HG03060 (cell line): ENCODE measurements around the gene FBXW11.
A peak's percentile ranks its signal among the peaks of the same experiment; 100 is the strongest.
"Not testable (repeated sequence)": the region's sequence is repeated elsewhere in the genome, so short reads cannot be mapped to it uniquely, and the experiment has no call there.

Experiments used
- ATAC-seq: cut with Tn5 transposase; IDR thresholded peaks from one replicate; pipeline ENCODE4 v1.9.1; 2021; ENCODE audit warnings: low read depth, moderate number of reproducible peaks; ENCODE audit not compliant: unreplicated experiment

Gene FBXW11

DNA sequence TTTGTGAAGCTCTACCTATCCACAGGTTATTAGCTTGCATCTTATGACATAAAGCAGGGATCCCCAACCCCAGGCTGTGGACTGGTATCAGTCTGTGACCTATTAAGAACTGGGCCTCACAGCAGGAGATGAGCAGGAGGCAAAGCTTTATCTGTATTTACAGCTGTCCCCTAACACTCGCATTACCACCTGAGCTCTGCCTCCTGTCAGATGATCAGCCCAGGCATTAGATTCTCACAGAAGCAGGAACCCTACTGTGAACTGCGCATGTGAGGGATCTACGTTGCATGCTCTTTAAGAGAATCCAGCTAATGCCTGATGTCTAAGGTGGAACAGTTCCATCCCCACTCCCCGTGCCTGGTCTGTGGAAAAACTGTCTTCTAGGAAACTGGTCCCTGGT lies 19.7 kb downstream of the FBXW11 start:
- ATAC-seq = no peak

- no peak for ATAC-seq
Measured at GRCh38 chr5:171984748-171985419, 21.6 kb downstream of the FBXW11 start.

GRCh38 chr5:171981847-171982246 lies 24.6 kb downstream of the FBXW11 start:
- ATAC-seq = no peak

GRCh38 chr5:171980792-171981191 lies 25.6 kb downstream of the FBXW11 start:
- no peak for ATAC-seq

DNA sequence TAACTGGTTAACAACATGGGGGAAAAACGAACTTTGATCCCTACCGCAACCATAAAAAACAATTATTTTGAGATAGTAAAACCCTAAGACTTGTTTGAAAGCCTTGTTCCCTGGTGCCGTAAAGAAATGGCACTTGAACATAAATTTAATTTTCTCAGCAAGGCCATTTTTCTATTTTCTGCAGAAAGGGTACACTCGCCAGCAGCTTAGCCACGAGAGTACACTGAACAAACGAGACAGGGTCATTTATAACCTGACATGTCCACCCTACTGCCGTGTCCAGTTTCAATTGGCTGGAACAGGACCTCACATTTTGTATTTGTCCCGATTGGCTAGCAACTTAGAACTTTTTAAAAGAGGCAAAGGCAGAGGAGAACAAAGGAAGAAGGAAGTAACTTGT lies 26.8 kb downstream of the FBXW11 start:
- no peak for ATAC-seq

GRCh38 chr5:171978519-171978918 lies 27.9 kb downstream of the FBXW11 start:
- no peak for ATAC-seq

DNA sequence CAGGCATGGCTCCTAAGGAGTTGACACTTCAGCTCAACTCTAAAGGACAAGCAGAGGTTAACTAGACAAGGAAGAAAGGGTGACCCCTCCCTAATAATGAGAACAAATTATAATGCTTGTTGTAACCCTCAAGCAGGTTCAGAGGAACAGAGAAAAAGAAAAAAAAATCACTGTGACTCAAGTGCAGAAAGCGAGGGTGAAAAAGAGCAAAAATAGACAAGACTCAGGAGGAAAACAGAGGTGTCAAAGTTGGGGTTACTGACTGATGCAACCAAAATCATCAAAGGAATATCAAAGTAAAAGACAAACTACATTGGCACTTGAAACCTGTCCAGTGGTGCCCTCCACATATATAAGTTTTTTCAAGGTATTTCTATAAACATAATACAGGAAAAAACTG lies 28.4 kb downstream of the FBXW11 start:
- ATAC-seq = no peak

DNA sequence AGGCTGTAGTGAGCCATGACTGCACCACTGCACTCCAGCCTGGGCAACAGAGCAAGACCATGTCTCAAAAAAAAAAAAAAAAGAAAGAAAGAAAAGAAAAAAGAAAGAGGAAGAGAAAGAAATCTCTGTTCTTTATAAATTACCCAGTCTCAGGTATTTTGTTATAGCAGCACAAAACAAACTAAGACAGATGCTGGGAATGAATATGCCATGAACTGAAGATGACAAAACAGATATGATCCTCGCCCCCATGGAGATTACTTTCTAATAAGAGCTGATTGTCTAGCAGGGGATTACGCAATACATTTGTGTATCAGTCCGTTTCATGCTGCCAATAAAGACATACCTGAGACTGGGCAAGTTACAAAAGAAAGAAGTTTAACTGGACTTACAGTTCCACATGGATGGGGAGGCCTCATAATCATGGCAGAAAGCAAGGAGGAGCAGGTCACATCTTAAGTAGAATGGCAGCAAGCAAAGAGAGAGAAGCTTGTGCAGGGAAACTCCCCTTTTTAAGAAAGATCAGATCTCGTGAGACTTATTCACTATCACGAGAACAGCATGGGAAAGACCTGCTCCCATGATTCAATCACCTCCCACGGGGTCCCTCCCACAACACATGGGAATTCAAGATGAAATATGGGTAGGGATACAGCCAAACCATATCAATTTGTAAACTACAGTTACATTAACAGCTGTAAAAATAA lies 29.0 kb downstream of the FBXW11 start:
- not testable (repeated sequence) for ATAC-seq

DNA sequence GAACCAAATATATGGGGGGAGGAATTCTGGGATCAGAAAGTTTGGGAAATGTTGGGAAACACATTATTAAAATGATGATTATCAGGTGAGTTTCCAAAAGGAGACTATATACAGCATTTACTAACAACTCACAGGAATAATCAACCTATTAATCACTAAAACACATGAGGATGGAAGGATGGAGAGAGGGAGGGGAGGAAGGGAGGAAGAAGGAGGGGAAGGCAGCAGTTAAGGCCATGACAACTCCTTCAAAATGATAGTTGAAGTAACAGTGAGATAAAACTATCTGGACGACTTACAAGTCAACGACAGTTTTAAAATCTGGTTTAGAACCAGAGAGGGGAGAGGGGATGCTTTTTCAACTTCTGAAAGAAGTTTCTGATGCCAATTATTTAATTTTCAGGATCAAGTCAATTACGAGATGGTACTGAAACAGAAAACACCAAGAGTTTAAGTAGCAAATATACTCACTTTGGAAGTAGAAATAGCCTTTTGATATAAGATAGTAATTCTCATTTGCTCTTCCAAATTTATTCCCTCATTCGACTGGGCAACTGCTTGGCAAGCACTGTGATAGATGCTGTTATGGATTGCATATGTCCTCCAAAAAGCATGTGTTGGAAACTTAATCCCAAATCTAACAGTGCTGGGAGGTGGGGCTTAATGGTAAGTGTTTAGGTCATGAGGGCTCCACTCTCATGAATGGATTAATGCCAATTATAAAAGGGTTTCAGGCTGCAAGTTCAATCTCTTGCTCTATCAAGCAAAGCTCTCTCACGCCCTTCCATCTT lies 30.4 kb downstream of the FBXW11 start:
- no peak for ATAC-seq

GRCh38 chr5:171975262-171975876 lies 31.1 kb downstream of the FBXW11 start:
- no peak for ATAC-seq

GRCh38 chr5:171970826-171971225 lies 35.6 kb downstream of the FBXW11 start:
- no peak for ATAC-seq

GRCh38 chr5:171969288-171969880 lies 37.1 kb downstream of the FBXW11 start:
- ATAC-seq = no peak

- ATAC-seq = no peak
Measured at GRCh38 chr5:171968531-171968930, 37.9 kb downstream of the FBXW11 start.

DNA sequence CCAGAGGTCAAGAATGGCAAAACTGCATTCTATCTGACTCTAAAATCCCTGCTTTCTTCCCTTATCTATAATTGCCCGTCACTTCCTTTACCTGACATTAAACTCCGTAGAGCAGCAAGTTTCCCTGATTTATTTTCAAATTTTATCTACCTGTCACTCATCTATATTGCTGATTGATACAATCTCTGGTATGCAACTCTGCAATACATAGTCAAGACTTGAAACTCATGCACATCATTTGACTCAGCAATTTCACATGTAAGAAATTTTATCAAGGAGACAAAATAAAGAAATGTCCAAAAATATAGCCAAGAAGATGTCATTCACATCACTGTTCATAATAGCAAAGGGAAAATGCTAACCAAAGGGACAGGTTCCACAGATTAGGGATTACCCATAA lies 39.5 kb downstream of the FBXW11 start:
- ATAC-seq = no peak

DNA sequence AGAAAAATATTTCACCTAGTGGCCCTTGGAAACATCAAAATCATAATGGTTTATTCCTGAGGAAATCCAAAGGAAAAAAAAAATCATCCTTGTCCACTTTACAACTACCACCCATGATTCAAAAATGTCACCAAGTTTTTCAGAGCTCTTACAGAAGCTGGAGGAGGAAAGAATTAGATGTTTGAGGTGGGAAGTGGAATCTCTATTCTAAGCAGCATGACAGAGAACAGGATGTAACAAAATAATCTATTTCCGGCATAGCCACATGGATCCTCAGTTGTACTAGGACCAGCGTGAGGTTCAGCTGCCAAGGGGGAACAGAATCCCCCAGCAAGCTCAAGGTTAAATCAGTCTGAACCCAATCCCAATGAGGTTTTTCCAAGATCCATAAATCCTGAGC lies 40.2 kb downstream of the FBXW11 start:
- no peak for ATAC-seq

- no peak for ATAC-seq
Measured at GRCh38 chr5:171965745-171966144, 40.7 kb downstream of the FBXW11 start.

- no peak for ATAC-seq
Measured at GRCh38 chr5:171963416-171963815, 43.0 kb downstream of the FBXW11 start.

- ATAC-seq = peak; percentile 60
Measured at GRCh38 chr5:171961117-171961516, 45.3 kb downstream of the FBXW11 start.

- ATAC-seq = no peak
Measured at GRCh38 chr5:171957591-171958251, 48.7 kb downstream of the FBXW11 start.

DNA sequence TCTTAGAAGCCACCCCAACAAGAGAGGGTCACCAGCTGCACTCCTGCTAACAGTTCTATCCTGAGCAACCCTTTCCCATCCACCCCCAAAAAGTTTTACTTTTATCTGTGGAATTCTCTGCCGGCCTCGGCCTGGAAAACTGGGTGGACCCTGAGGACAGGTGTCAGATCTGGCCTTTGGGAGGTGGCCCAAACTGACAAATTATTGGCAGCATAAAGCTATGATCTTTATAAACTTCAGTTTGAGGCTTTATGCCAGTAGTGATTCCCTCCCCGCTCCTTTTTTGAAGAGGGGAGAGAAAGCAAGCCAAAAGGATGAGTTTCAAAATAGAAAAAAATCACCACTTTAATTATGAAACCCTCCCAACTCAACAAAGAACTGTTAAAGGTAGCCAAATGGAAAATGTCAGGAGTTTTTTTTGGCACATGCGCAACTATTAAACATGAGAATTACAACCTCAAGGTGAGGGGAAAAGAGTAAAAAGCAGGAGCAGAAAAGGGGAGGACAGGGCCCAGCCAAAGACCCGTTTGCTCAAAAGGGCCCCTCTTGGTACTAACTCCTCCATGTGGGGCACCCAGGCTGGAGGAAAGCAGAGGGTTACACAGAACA lies 49.4 kb downstream of the FBXW11 start:
- ATAC-seq = no peak
